HepG2 (cell line): ENCODE data around the gene CDK14. TPM values are rescaled to one million over a fixed set of nuclear protein-coding genes. Genes with fewer than 3 reads are reported as not detected.
A peak's percentile ranks its signal among the peaks of the same experiment; 100 is the strongest.

Experiments used
- CREB3 ChIP-seq: sonication (generic); formaldehyde crosslinking; IDR thresholded peaks from 2 replicates; pipeline ENCODE4 v1.5.0; 2020; ENCODE audit warnings: missing genetic modification reagents
- EP300 ChIP-seq, 3 experiments: sonication (generic) in 1 of 3; formaldehyde crosslinking in 1 of 3; IDR thresholded peaks; 2 replicates each; pipeline versions ENCODE4 v1.5.1 to v1.6.1; 2011 to 2020; ENCODE audit warnings: low read depth in 2 of 3, low read length in 2 of 3, borderline replicate concordance in 1 of 3, improper control_type of control experiment in 1 of 3, mild to moderate bottlenecking in 1 of 3, missing genetic modification reagents in 1 of 3, moderate library complexity in 1 of 3
- FOSL2 ChIP-seq: sonication (generic); formaldehyde crosslinking; IDR thresholded peaks from 2 replicates; pipeline ENCODE4 v1.4.0; 2020; ENCODE audit warnings: missing genetic modification reagents
- FOXO1 ChIP-seq: sonication (generic); formaldehyde crosslinking; IDR thresholded peaks from 2 replicates; pipeline ENCODE4 v1.4.0; 2020; ENCODE audit warnings: missing genetic modification reagents
- HDAC1 ChIP-seq: sonication (generic); formaldehyde crosslinking; IDR thresholded peaks from 2 replicates; pipeline ENCODE4 v1.5.1; 2020; ENCODE audit warnings: mild to moderate bottlenecking, missing genetic modification reagents
- KDM6A ChIP-seq: IDR thresholded peaks from 2 replicates; pipeline ENCODE4 v1.6.1; 2016; ENCODE audit warnings: low read depth
- NR2F1 ChIP-seq, 2 experiments: fragments of 450-650 bp in 1 of 2; formaldehyde crosslinking in 1 of 2; IDR thresholded peaks; 2 replicates each; pipeline versions ENCODE4 v1.5.0 to v1.6.1; 2016 to 2020; ENCODE audit warnings: mild to moderate bottlenecking in 1 of 2, missing compliant biosample characterization in 1 of 2, missing genetic modification reagents in 1 of 2, moderate library complexity in 1 of 2
- POGZ ChIP-seq: sonication (generic); formaldehyde crosslinking; IDR thresholded peaks from 2 replicates; pipeline ENCODE4 v1.4.0; 2020; ENCODE audit warnings: mild to moderate bottlenecking, missing genetic modification reagents
- REL ChIP-seq: sonication (generic); formaldehyde crosslinking; conservative IDR thresholded peaks from 2 replicates; pipeline ENCODE4 v1.8.0; 2022; ENCODE audit warnings: mild to moderate bottlenecking, missing genetic modification reagents, moderate library complexity
- RFX3 ChIP-seq: IDR thresholded peaks from 2 replicates; pipeline ENCODE4 v1.6.1; 2016; ENCODE audit warnings: missing biosample characterization, missing genetic modification reagents
- SOX6 ChIP-seq, 2 experiments: fragments of 450-650 bp in 1 of 2; sonication (generic) in 1 of 2; formaldehyde crosslinking in 1 of 2; IDR thresholded peaks; 2 replicates each; pipeline versions ENCODE4 v1.4.0 to v1.6.1; 2017 to 2020; ENCODE audit warnings: antibody characterized with exemption in 1 of 2, mild to moderate bottlenecking in 1 of 2, missing genetic modification reagents in 1 of 2
- SP2 ChIP-seq: sonication (generic); formaldehyde crosslinking; IDR thresholded peaks from 2 replicates; pipeline ENCODE4 v1.5.1; 2020; ENCODE audit warnings: mild to moderate bottlenecking, missing genetic modification reagents
- ZGPAT ChIP-seq: IDR thresholded peaks from 2 replicates; pipeline ENCODE4 v1.6.1; 2016; ENCODE audit warnings: mild to moderate bottlenecking
- ZMYM4 ChIP-seq: sonication (generic); formaldehyde crosslinking; IDR thresholded peaks from 2 replicates; pipeline ENCODE4 v1.8.1; 2023; ENCODE audit warnings: mild to moderate bottlenecking, missing genetic modification reagents
- ZNF296 ChIP-seq: sonication (generic); formaldehyde crosslinking; conservative IDR thresholded peaks from 2 replicates; pipeline ENCODE4 v1.5.0; 2020; ENCODE audit warnings: mild to moderate bottlenecking, missing genetic modification reagents
- ZNF550 ChIP-seq: sonication (generic); formaldehyde crosslinking; IDR thresholded peaks from 2 replicates; pipeline ENCODE4 v1.4.0; 2020; ENCODE audit warnings: mild to moderate bottlenecking, missing genetic modification reagents, borderline replicate concordance
- ZNF609 ChIP-seq: sonication (generic); formaldehyde crosslinking; IDR thresholded peaks from 2 replicates; pipeline ENCODE4 v1.4.0; 2020; ENCODE audit warnings: mild to moderate bottlenecking, missing genetic modification reagents, borderline replicate concordance
- ZNF616 ChIP-seq: sonication (generic); formaldehyde crosslinking; IDR thresholded peaks from 2 replicates; pipeline ENCODE4 v1.5.0; 2020; ENCODE audit warnings: low read depth, mild to moderate bottlenecking, missing genetic modification reagents
- polyA plus RNA-seq, 8 experiments: library from polyadenylated mRNA; depleted of rRNA in 3 of 8; stranded (reverse) in 7 of 8; unstranded in 1 of 8; fragments of >200 nt; fragmentation: Illumina TruSeq in 4 of 8; extraction: Trizol in 4 of 8; gene quantifications; 2 replicates each; pipeline versions ENCODE4 v1.2.1 to v1.2.3, GENCODE V29; 2011 to 2016; ENCODE audit warnings: low read depth in 4 of 8, missing spikeins in 1 of 8, mixed read lengths in 1 of 8; ENCODE audit not compliant: insufficient read depth in 1 of 8
- total RNA-seq, 5 experiments: library from RNA; depleted of rRNA; stranded (reverse); fragments of >200 nt; fragmentation: Illumina TruSeq; extraction: Trizol; gene quantifications; 2 replicates each; pipeline ENCODE4 v1.2.3, GENCODE V29; 2016; ENCODE audit warnings: low read depth in 1 of 5
- TF ChIP-seq, protein P1 (sequence below): IDR thresholded peaks from 2 replicates; pipeline ENCODE4 v1.6.1; 2016; ENCODE audit warnings: control low read depth

The CDK14 gene
- total and polyA plus RNA-seq, 2 of the 13 experiments (the other 11 are each of a cell fraction or from before 2014, with no cell fraction given), result 0.26 to 0.71 TPM

DNA sequence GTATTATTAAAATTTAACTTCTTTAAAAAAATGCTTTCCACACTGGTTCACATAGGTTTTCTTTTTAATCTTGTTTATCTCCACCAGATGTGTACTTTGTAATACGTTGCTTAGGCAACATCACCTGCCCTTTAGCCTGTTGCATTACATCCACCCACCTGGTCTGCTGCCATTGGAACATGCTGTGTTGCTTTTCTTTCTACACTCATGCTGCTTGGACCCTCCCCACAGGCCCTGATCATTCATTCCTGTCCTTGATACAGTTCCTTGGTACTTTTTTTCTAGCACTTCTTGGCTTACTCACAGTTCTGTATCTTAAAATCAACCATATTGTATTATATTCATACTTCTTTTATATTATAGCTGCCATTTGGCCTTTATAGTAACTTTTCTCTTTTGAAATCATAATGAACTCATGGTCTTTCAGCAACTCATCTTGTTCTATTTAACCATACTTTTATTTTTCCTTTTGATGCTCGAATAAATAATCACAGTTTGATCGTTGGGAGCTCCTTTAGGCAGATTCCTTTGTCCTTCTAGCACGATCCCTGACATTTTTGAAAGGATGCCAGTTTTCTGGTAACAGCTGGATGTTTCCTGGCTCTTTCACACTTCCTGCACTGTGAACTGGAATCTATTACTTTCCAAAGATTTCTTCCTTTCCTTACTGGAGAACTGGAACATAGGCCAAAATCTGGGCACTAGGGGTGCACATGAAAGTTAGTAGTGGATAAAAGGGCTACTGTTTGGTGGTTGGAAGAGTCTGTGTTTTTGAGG lies 125.1 kb downstream of the CDK14 start (continued):
- TF ChIP-seq ZNF609 (CRISPR knock-in tag) (peak; percentile 34; the same call in 1 of the 2 replicates), ZGPAT (CRISPR knock-in tag) (0 out of 2 replicates have a peak, but pooled peaks have one; percentile 22), POGZ (CRISPR knock-in tag) (peak; percentile 36; the same call in 1 of the 2 replicates), CREB3 (CRISPR knock-in tag) (no peak), ZNF616 (CRISPR knock-in tag) (no peak), ZNF550 (no peak), HDAC1 (0 out of 2 replicates have a peak, but pooled peaks have one; percentile 16), KDM6A (CRISPR knock-in tag) (peak; percentile 55; the same call in 1 of the 2 replicates), RFX3 (CRISPR knock-in tag) (peak; percentile 75), FOXO1 (CRISPR knock-in tag) (peak; percentile 63; the same call in 1 of the 2 replicates), ZNF296 (CRISPR knock-in tag) (no peak), SOX6 (IDR thresholded peaks at IDR 0.05) (no peak), SOX6 (CRISPR knock-in tag; IDR thresholded peaks at IDR 0.05) (peak; percentile 72; the same call in 1 of the 2 replicates), NR2F1 (CRISPR knock-in tag; IDR thresholded peaks at IDR 0.05) (peak; percentile 48 to 74; a peak in 3 of 4 replicates), EP300 (IDR thresholded peaks at IDR 0.05; ENCODE audit: low read depth in 2 of 2, low read length in 2 of 2) (peak in 1 of 2 experiments; percentile 73; a peak in 2 of 4 replicates), EP300 (CRISPR knock-in tag; IDR thresholded peaks at IDR 0.05; ENCODE audit: borderline replicate concordance) (no peak), FOSL2 (CRISPR knock-in tag) (peak; percentile 35), ZMYM4 (CRISPR knock-in tag) (peak; percentile 58; the same call in 1 of the 2 replicates), SP2 (CRISPR knock-in tag) (no peak), REL (CRISPR knock-in tag) (no peak)
- TF ChIP-seq, protein P1, sequence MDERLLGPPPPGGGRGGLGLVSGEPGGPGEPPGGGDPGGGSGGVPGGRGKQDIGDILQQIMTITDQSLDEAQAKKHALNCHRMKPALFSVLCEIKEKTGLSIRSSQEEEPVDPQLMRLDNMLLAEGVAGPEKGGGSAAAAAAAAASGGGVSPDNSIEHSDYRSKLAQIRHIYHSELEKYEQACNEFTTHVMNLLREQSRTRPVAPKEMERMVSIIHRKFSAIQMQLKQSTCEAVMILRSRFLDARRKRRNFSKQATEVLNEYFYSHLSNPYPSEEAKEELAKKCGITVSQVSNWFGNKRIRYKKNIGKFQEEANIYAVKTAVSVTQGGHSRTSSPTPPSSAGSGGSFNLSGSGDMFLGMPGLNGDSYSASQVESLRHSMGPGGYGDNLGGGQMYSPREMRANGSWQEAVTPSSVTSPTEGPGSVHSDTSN (CRISPR knock-in tag), result no peak
